Renal pelvis (tissue), 4 donors: ENCODE data around the gene PTPRC. TPM values are rescaled to one million over a fixed set of nuclear protein-coding genes. Genes with fewer than 3 reads are reported as not detected.

Experiments
- DNase-seq: peaks from one replicate; pipeline ENCODE4 v3.0.0-alpha.2; 2013
- polyA plus RNA-seq, 3 donors: library from polyadenylated mRNA; unstranded; fragments of 120-200 nt; gene quantifications; one replicate each; pipeline ENCODE4 v1.2.1, GENCODE V29; 2013; ENCODE audit not compliant: insufficient read length in 3 of 3

The PTPRC gene
- polyA plus RNA-seq, 3 donors = 4.3 to 4.9 (median 4.8) TPM

GRCh38 chr1:198619375-198620140 is 19.3 kb upstream of the PTPRC start:
- no peak for DNase-seq

GRCh38 chr1:198620218-198620617 is 18.6 kb upstream of the PTPRC start:
- DNase-seq = no peak

GRCh38 chr1:198620951-198621824 is 17.7 kb upstream of the PTPRC start:
- DNase-seq = peak; percentile 42

- DNase-seq = no peak
These were observed 16.8 kb upstream of the PTPRC start for GRCh38 chr1:198622001-198622400.

- DNase-seq = no peak
These were observed 14.8 kb upstream of the PTPRC start for GRCh38 chr1:198623752-198624647.

- no peak for DNase-seq
These were observed 14.2 kb upstream of the PTPRC start for GRCh38 chr1:198624648-198624980.

GRCh38 chr1:198627436-198628066 is 11.3 kb upstream of the PTPRC start:
- DNase-seq = no peak

GRCh38 chr1:198628067-198628455 is 10.8 kb upstream of the PTPRC start:
- DNase-seq = no peak

- no peak for DNase-seq
These were observed 9.2 kb upstream of the PTPRC start for GRCh38 chr1:198629610-198630009.

- no peak for DNase-seq
These were observed 8.0 kb upstream of the PTPRC start for GRCh38 chr1:198630863-198631262.

- no peak for DNase-seq
These were observed 7.5 kb upstream of the PTPRC start for GRCh38 chr1:198631292-198631691.

GRCh38 chr1:198632007-198632406 is 6.8 kb upstream of the PTPRC start:
- no peak for DNase-seq

GRCh38 chr1:198633675-198634121 is 5.1 kb upstream of the PTPRC start:
- no peak for DNase-seq

GRCh38 chr1:198635964-198636363 is 2.9 kb upstream of the PTPRC start:
- no peak for DNase-seq

GRCh38 chr1:198636391-198636790 is 2.4 kb upstream of the PTPRC start:
- no peak for DNase-seq

GRCh38 chr1:198637157-198637556 is 1.7 kb upstream of the PTPRC start:
- no peak for DNase-seq

GRCh38 chr1:198637916-198638437 is 863 bp upstream of the PTPRC start:
- DNase-seq = no peak

GRCh38 chr1:198638441-198638840 is 399 bp upstream of the PTPRC start:
- DNase-seq = no peak

GRCh38 chr1:198639671-198640143 is 867 bp downstream of the PTPRC start:
- DNase-seq = no peak

- DNase-seq = no peak
These were observed 1.3 kb downstream of the PTPRC start for GRCh38 chr1:198640174-198640573.

GRCh38 chr1:198641501-198641900 is 2.7 kb downstream of the PTPRC start:
- no peak for DNase-seq
